CD4-positive, alpha-beta T cell (primary cell): Measurements from ENCODE around the gene NKX3-2. TPM values are rescaled to one million over a fixed set of nuclear protein-coding genes. Genes with fewer than 3 reads are reported as not detected.

Experiments used
- ATAC-seq: fragments of 200-7000 bp; cut with Tn5 transposase; one replicate; pipeline ENCODE4 v1.10.0; 2022; ENCODE audit warnings: mild to moderate bottlenecking; ENCODE audit not compliant: poor library complexity
- CTCF ChIA-PET: fragments of 350-600 bp; sonication (Branson Sonifier 250); formaldehyde crosslinking; loops from one replicate; lab custom pipeline; 2021; ENCODE audit warnings: antibody characterized with exemption, inconsistent platforms; lab: Charles Lee
- POLR2A ChIA-PET: fragments of 350-600 bp; sonication (Branson Sonifier 250); formaldehyde crosslinking; loops from one replicate; lab custom pipeline; 2021; ENCODE audit warnings: antibody characterized with exemption, inconsistent platforms; lab: Charles Lee
- DNase-seq, 14 experiments: peaks; one replicate each; pipeline ENCODE4 v3.0.0-alpha.2; 2013 to 2020; ENCODE audit warnings: mixed read lengths in 2 of 14
- H3K27ac ChIP-seq, 2 donors: one replicate each; pipeline versions ENCODE4 v1.5.1 to v1.7.0; 2013; ENCODE audit warnings: low read length in 2 of 2, low read depth in 1 of 2, mild to moderate bottlenecking in 1 of 2
- H3K27me3 ChIP-seq, 2 experiments: 1 replicate in 1 of 2; 2 replicates in 1 of 2; pipeline versions ENCODE4 v1.6.1 to v1.7.0; 2013; ENCODE audit warnings: low read length in 2 of 2, control low read depth in 1 of 2, mild to moderate bottlenecking in 1 of 2, moderate library complexity in 1 of 2; ENCODE audit not compliant: insufficient read depth in 2 of 2, control insufficient read depth in 1 of 2
- H3K36me3 ChIP-seq: one replicate; pipeline ENCODE4 v1.6.1; 2013; ENCODE audit warnings: low read length, control low read depth; ENCODE audit not compliant: insufficient read depth
- H3K4me1 ChIP-seq: one replicate; pipeline ENCODE4 v1.6.1; 2013; ENCODE audit warnings: low read length, control low read depth; ENCODE audit not compliant: insufficient read depth
- H3K4me3 ChIP-seq: one replicate; pipeline ENCODE4 v1.5.1; 2013; ENCODE audit warnings: mild to moderate bottlenecking, low read length, moderate library complexity
- H3K9me3 ChIP-seq, 2 experiments: 1 replicate in 1 of 2; 2 replicates in 1 of 2; pipeline versions ENCODE4 v1.6.1 to v1.7.0; 2013; ENCODE audit warnings: low read length in 2 of 2, mild to moderate bottlenecking in 2 of 2, control low read depth in 1 of 2, moderate library complexity in 1 of 2; ENCODE audit not compliant: control insufficient read depth in 1 of 2, insufficient read depth in 1 of 2
- H3K27ac Mint-ChIP-seq: one replicate; pipeline ENCODE4 v1.8.0; 2020; ENCODE audit warnings: mixed read lengths
- H3K27me3 Mint-ChIP-seq: one replicate; pipeline ENCODE4 v1.8.0; 2021; ENCODE audit warnings: mixed read lengths
- H3K36me3 Mint-ChIP-seq: one replicate; pipeline ENCODE4 v1.8.0; 2021; ENCODE audit warnings: low read depth, mixed read lengths
- H3K4me1 Mint-ChIP-seq: one replicate; pipeline ENCODE4 v1.8.0; 2021; ENCODE audit warnings: low read depth, mixed read lengths
- H3K4me3 Mint-ChIP-seq: one replicate; pipeline ENCODE4 v1.8.0; 2020; ENCODE audit warnings: mild to moderate bottlenecking, mixed read lengths
- H3K9me3 Mint-ChIP-seq: one replicate; pipeline ENCODE4 v1.8.0; 2020; ENCODE audit warnings: mixed read lengths
- intact Hi-C, 2 experiments: fragments of 100-400 bp; cut with DNase I in 1 of 2; cut with micrococcal nuclease in 1 of 2; formaldehyde crosslinking; loops; one replicate each; pipeline versions ENCODE4 v1.15.1 to v1.9.0; 2023 to 2025; cut with DNase I, micrococcal nuclease
- total RNA-seq, 174 experiments: library from RNA in 2 of 174; stranded (reverse) in 2 of 174; gene quantifications; one replicate each; pipeline ENCODE4 v1.2.3 and lab custom pipeline; 2021 to 2026
- TF ChIP-seq, protein P1 (sequence below): fragments of 200-600 bp; IDR thresholded peaks from one replicate; pipeline ENCODE4 v1.8.0; 2022; ENCODE audit warnings: antibody characterized with exemption, mild to moderate bottlenecking

The NKX3-2 gene
- total RNA-seq, 2 experiments from 2014 or later: not detected

DNA sequence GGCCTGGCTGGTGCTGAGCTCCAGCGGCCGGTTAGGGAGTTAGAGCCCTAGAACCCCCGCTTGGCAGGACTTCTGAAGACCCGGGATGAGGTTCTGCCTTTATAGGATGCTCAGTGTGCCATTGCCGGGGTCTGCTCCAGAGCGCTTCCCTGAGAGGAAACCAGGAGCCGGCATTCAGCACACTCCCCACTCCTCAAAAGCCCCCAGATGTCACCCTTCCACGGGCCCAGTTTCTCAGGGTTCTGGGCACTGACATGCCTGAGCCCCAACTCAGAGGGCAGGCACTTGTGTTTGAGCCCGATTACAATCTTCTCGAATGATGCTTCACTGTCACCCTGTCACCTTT lies 6.5 kb downstream of the NKX3-2 start:
- POLR2A ChIA-PET: interaction anchor here (0.6 kb wide), 1 partner anchor 466 kb away, joined by 3 read pairs; no protein-coding TSS in a partner anchor

DNA sequence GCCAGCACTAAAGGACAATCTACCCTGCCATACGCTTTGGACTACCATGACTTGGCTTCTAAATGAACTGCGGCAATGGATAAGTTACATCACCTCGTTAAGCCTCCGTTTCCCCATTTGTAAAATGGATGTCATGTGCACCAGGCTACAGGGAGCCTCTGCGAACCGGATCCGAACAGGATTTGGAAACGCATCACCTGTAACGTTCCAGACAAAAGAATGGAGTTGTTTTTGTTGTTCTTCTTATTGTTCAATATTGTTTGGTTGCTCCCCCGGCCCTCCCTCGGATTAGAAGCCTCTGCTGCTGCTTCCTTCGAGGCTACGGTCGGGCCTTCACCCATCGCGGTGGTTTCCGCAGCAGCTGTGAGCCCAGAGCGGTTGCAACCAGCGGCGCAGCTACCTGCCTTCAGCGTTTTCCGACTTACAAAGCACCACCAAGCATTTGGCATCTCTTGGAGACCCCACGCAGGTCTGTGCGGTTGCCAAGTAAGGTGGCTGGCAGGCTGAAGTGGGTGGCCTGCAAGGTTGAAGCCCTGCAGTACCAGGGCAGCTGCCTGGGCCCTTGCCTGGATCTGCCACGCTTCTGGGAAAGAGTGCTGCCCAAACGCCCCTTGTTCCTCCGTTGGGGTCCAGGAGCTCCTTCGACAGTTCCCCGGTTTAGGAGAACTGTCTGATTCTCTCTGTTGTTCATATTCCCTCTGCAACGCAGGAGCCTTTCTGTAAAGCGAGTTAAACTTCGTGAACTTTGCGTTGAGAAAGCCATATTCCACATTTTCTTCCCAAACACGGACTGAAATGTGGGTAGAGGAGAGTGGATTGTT lies 7.1 kb downstream of the NKX3-2 start:
- Mint-ChIP-seq H3K9me3 (no peaks in the 10 kb centered on the region), H3K27me3 (peaks cover 95% of the 10 kb centered on the region), H3K4me3 (no peak overlapping the region), H3K36me3 (no peaks in the 10 kb centered on the region), H3K4me1 (peaks cover 47% of the 10 kb centered on the region), H3K27ac (no peak overlapping the region)
- TF ChIP-seq, protein P1, sequence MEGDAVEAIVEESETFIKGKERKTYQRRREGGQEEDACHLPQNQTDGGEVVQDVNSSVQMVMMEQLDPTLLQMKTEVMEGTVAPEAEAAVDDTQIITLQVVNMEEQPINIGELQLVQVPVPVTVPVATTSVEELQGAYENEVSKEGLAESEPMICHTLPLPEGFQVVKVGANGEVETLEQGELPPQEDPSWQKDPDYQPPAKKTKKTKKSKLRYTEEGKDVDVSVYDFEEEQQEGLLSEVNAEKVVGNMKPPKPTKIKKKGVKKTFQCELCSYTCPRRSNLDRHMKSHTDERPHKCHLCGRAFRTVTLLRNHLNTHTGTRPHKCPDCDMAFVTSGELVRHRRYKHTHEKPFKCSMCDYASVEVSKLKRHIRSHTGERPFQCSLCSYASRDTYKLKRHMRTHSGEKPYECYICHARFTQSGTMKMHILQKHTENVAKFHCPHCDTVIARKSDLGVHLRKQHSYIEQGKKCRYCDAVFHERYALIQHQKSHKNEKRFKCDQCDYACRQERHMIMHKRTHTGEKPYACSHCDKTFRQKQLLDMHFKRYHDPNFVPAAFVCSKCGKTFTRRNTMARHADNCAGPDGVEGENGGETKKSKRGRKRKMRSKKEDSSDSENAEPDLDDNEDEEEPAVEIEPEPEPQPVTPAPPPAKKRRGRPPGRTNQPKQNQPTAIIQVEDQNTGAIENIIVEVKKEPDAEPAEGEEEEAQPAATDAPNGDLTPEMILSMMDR: no peak
- ATAC-seq (no peak), DNase-seq (peak in 1 of 14 experiments; percentile 44)
- H3K27me3 ChIP-seq: peaks cover 97% of the 10 kb centered on the region in 2 experiments
- ChIA-PET CTCF (no interaction called here), POLR2A (no interaction called here)
- peaks cover 58% of the 10 kb centered on the region for H3K4me1 ChIP-seq
- H3K4me3 ChIP-seq: no peak overlapping the region
- intact Hi-C loops: no loop called here
- no peaks in the 10 kb centered on the region for H3K36me3 ChIP-seq
- peaks cover 32 to 91% of the 10 kb centered on the region in 2 experiments for H3K9me3 ChIP-seq
- H3K27ac ChIP-seq: no peak overlapping the region

More for the DNA sequence above, 6.5 kb downstream of the NKX3-2 start:
- H3K4me3 ChIP-seq: no peak overlapping the region
- DNase-seq (peak in 1 of 14 experiments; percentile 4), ATAC-seq (no peak)
- Mint-ChIP-seq H3K36me3 (no peaks in the 10 kb centered on the region), H3K27me3 (peaks cover 92% of the 10 kb centered on the region), H3K27ac (no peak overlapping the region), H3K4me1 (peaks cover 50% of the 10 kb centered on the region), H3K4me3 (no peak overlapping the region), H3K9me3 (no peaks in the 10 kb centered on the region)
- CTCF ChIA-PET: no interaction called here
- TF ChIP-seq, protein P1: no peak
- peaks cover 32 to 96% of the 10 kb centered on the region in 2 experiments for H3K9me3 ChIP-seq
- no peak overlapping the region for H3K27ac ChIP-seq
- intact Hi-C loops: no loop called here
- H3K27me3 ChIP-seq: peaks cover 96 to 97% of the 10 kb centered on the region in 2 experiments
- H3K36me3 ChIP-seq: no peaks in the 10 kb centered on the region
- H3K4me1 ChIP-seq: peaks cover 64% of the 10 kb centered on the region

DNA sequence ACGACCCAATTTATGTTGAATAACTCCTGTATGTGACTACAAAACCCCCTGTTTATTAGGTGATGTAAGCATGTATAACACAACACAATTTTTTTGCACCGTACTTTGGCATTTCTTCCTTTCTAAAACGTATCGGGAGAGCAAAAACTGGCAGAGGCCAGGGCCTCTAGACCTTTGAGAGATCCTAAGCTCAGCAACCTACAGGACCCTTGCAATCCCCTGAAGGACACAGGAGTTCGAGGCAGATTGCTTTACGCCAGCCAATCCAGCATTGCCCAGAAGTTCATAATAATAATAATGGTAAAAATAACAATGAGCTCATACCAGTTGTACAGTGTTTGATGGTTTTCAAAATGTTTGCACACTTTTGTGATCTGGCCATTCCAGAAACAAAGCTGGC lies 7.7 kb downstream of the NKX3-2 start:
- peaks cover 95% of the 10 kb centered on the region for H3K27me3 Mint-ChIP-seq
- H3K36me3 Mint-ChIP-seq: no peaks in the 10 kb centered on the region
- Histone ChIP-seq H3K9me3 (peaks cover 32 to 85% of the 10 kb centered on the region in 2 experiments), H3K27ac (no peak overlapping the region), H3K27me3 (peaks cover 95 to 98% of the 10 kb centered on the region in 2 experiments), H3K4me3 (no peak overlapping the region), H3K36me3 (no peaks in the 10 kb centered on the region), H3K4me1 (peaks cover 52% of the 10 kb centered on the region)
- CTCF ChIA-PET: no interaction called here
- no peak overlapping the region for H3K27ac Mint-ChIP-seq
- H3K4me3 Mint-ChIP-seq: no peak overlapping the region
- DNase-seq: no peak
- TF ChIP-seq, protein P1: no peak
- no peaks in the 10 kb centered on the region for H3K9me3 Mint-ChIP-seq
- ATAC-seq: no peak
- H3K4me1 Mint-ChIP-seq: peaks cover 44% of the 10 kb centered on the region
- POLR2A ChIA-PET: no interaction called here
- intact Hi-C loops: no loop called here
